Naive thymus-derived CD8-positive, alpha-beta T cell (primary cell): ENCODE results near the gene SH3RF2. TPM values are rescaled to one million over a fixed set of nuclear protein-coding genes. Genes with fewer than 3 reads are reported as not detected.

Experiments used
- ATAC-seq, 2 donors: fragments of 150-1000 bp; cut with Tn5 transposase in 1 of 2; sonication (Bioruptor Pico), chemical (Tn5 transposase) in 1 of 2; 1 replicate in 1 of 2; 2 replicates in 1 of 2; pipeline ENCODE4 v1.10.0; 2021; ENCODE audit warnings: mild to moderate bottlenecking in 2 of 2, moderate library complexity in 2 of 2
- POLR2A ChIA-PET: fragments of 350-600 bp; sonication (Branson Sonifier 250); formaldehyde crosslinking; loops from one replicate; lab custom pipeline; 2021; ENCODE audit warnings: antibody characterized with exemption; lab: Charles Lee
- DNase-seq, 10 donors: peaks; one replicate each; pipeline versions ENCODE4 v3.0.0 to v3.0.0-alpha.2; 2020 to 2022
- H3K27ac Mint-ChIP-seq, 10 donors: one replicate each; pipeline ENCODE4 v1.8.0; 2020 to 2022; ENCODE audit warnings: mild to moderate bottlenecking in 10 of 10, mixed read lengths in 10 of 10, moderate library complexity in 4 of 10, inconsistent platforms in 1 of 10
- H3K27me3 Mint-ChIP-seq, 5 donors: one replicate each; pipeline ENCODE4 v1.8.0; 2021 to 2022; ENCODE audit warnings: mixed read lengths in 5 of 5
- H3K36me3 Mint-ChIP-seq, 3 donors: one replicate each; pipeline ENCODE4 v1.8.0; 2020 to 2022; ENCODE audit warnings: mixed read lengths in 3 of 3, mild to moderate bottlenecking in 2 of 3, inconsistent platforms in 1 of 3
- H3K4me1 Mint-ChIP-seq, 4 donors: one replicate each; pipeline ENCODE4 v1.8.0; 2021 to 2022; ENCODE audit warnings: mixed read lengths in 4 of 4
- H3K4me3 Mint-ChIP-seq, 10 donors: one replicate each; pipeline ENCODE4 v1.8.0; 2020 to 2022; ENCODE audit warnings: mild to moderate bottlenecking in 10 of 10, mixed read lengths in 10 of 10, moderate library complexity in 6 of 10, inconsistent platforms in 1 of 10
- H3K9me3 Mint-ChIP-seq, 9 donors: one replicate each; pipeline ENCODE4 v1.8.0; 2020 to 2022; ENCODE audit warnings: mixed read lengths in 9 of 9, mild to moderate bottlenecking in 3 of 9, inconsistent platforms in 1 of 9, moderate library complexity in 1 of 9
- polyA plus RNA-seq, 3 donors: library from polyadenylated mRNA; unstranded; fragments of 300-500 nt; fragmentation: Illumina TruSeq; gene quantifications; one replicate each; pipeline ENCODE4 v1.2.3, GENCODE V29; 2021
- total RNA-seq, 8 experiments: library from RNA in 2 of 8; stranded (reverse) in 2 of 8; gene quantifications; one replicate each; pipeline ENCODE4 v1.2.3 and lab custom pipeline; 2021 to 2026

SH3RF2 gene
- total and polyA plus RNA-seq, 5 experiments from 2014 or later = not detected

DNA sequence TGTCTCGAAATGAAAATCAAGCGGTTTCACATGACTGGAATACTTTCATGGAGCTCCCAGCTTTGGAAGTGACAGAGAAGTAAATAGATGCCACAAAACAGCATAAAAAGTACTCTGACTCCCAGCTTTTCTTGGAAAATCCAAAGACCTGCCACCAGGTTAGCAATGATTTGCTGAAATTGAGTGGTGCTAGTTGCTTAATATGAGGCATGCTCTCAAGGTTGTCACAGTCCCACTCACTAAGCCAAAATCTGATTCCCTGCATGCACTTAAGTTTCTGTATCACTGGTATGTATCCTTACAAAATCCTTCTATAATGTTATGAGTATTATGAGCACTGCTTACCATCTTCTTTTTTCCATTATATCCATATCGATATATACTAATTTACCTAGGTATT is 13.0 kb upstream of the SH3RF2 start:
- POLR2A ChIA-PET = no interaction called here
- Mint-ChIP-seq H3K4me1 (peaks cover 0 to 1% (median 0%) of the 10 kb centered on the region in 4 donors), H3K4me3 (no peak overlapping the region), H3K36me3 (no peaks in the 10 kb centered on the region), H3K9me3 (peaks cover 0 to 4% (median 0%) of the 10 kb centered on the region in 9 donors), H3K27me3 (peaks cover 0 to 9% (median under 1%) of the 10 kb centered on the region in 5 donors), H3K27ac (no peak overlapping the region)
- no peak for ATAC-seq
- DNase-seq = no peak

DNA sequence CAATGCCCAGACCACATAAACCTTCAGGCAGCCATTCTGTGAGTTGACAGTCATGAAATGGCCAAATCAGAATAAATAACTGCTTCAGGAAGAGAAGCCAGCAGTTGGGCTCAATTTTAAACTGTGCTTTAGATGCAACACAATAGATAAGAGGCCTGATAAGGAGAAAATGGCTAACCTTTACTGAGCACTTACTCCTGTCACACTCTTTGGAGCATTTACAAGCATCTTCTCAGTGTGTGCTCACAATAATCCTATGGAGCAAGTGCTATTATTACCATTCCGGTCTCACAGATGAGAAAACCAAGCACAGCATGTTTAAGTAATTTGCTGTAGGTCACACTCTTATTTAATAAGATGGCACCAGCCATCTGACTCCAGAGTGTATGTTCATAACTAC is 11.5 kb upstream of the SH3RF2 start:
- ATAC-seq (no peak), DNase-seq (no peak)
- Mint-ChIP-seq H3K4me1 (peaks cover 0 to 1% (median 0%) of the 10 kb centered on the region in 4 donors), H3K9me3 (peaks cover 0 to 1% (median 0%) of the 10 kb centered on the region in 9 donors), H3K36me3 (no peaks in the 10 kb centered on the region), H3K27ac (no peak overlapping the region), H3K27me3 (peaks cover 0 to 4% (median 2%) of the 10 kb centered on the region in 5 donors), H3K4me3 (no peak overlapping the region)
- POLR2A ChIA-PET = no interaction called here

DNA sequence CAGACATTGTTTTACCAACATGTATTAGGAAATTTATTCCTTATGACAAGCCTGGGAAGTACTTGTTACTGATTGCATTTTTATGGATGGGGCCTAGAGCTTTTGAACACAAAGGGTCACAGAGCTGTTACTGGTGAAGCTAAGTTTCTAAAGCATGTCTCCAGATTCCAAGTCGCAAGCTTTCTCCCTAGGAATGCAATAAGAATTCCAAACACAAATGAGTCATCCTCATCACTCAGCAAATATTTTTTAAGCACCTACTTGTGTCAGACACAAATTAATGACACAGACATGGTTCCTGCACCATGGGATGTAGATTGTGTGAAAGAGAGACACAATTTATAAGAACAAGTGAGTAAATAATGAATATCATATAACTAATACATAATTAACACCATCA is 11.0 kb upstream of the SH3RF2 start:
- POLR2A ChIA-PET = no interaction called here
- H3K4me1 Mint-ChIP-seq = peaks cover 0 to 1% (median 0%) of the 10 kb centered on the region in 4 donors
- no peaks in the 10 kb centered on the region for H3K36me3 Mint-ChIP-seq
- DNase-seq (no peak), ATAC-seq (no peak)
- no peak overlapping the region for H3K27ac Mint-ChIP-seq
- H3K9me3 Mint-ChIP-seq = peaks cover 0 to 1% (median 0%) of the 10 kb centered on the region in 9 donors
- no peak overlapping the region for H3K4me3 Mint-ChIP-seq
- H3K27me3 Mint-ChIP-seq = peaks cover 0 to 4% (median 2%) of the 10 kb centered on the region in 5 donors

DNA sequence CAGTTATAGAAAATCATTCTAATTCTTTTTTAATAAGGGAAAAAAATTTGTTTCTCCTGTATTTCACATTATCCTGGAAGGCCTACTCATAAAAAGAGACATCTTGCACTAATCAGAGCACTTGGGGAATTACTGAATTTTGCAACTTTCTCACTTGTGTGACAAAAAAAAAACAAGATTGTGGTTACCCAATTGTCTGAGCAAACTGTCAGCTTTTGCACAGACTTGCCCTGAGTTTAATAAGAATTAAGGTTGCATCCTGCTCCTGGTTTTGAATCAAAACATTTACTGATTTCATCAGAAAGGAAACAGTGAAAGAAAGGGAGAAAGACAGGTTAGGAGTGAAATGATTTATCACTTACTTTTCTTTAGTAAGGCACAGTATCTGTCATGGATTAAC is 10.6 kb upstream of the SH3RF2 start:
- no peak overlapping the region for H3K27ac Mint-ChIP-seq
- peaks cover 0 to 4% (median 2%) of the 10 kb centered on the region in 5 donors for H3K27me3 Mint-ChIP-seq
- H3K4me1 Mint-ChIP-seq = peaks cover 0 to 1% (median 0%) of the 10 kb centered on the region in 4 donors
- POLR2A ChIA-PET = no interaction called here
- H3K4me3 Mint-ChIP-seq = no peak overlapping the region
- H3K36me3 Mint-ChIP-seq = no peaks in the 10 kb centered on the region
- H3K9me3 Mint-ChIP-seq = peaks cover 0 to 1% (median 0%) of the 10 kb centered on the region in 9 donors
- ATAC-seq (no peak), DNase-seq (no peak)

DNA sequence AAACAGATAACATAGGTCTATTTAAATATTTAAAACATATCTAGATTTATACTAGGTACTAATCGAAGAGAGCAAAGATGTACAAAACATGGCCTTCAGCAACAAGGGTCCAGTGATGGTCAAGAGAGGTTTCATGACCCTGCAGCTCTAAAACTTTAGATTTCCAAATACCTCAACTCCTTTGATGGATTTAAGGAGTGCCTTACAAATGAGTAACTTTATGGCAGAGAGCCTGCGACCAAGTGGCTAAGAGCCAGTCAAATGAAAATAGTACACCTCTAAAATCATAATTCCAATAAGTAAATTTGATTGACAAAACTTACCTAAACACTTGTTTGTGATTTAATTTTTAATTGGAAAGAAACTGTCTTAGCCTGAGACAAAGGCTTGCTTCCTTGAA is 4.7 kb upstream of the SH3RF2 start:
- ATAC-seq = no peak
- Mint-ChIP-seq H3K36me3 (no peaks in the 10 kb centered on the region), H3K4me3 (no peak overlapping the region), H3K9me3 (peaks cover 0 to 8% (median 0%) of the 10 kb centered on the region in 9 donors), H3K27ac (no peak overlapping the region), H3K4me1 (peaks cover 3 to 6% (median 4%) of the 10 kb centered on the region in 4 donors), H3K27me3 (peaks cover 11 to 41% (median 14%) of the 10 kb centered on the region in 5 donors)
- DNase-seq = no peak
- POLR2A ChIA-PET = no interaction called here

DNA sequence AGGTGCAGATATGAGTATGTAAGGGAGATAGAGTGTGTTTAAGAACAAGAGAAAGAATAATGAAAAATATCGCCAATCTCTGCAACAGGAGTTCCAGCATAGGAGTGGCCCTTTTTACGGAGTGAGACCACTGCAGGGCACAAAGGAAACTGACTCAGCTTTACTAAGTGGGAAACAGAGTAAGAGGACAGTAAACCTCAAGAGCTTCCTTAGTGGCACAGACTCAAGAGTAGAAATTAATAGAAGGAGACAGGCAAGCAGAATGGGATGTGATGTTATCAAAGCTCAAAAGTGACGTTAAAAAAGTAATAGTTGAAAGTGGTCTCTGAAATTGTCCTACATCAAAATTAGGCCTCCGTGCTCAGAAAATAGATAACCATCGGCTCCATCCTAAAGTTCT is 2.1 kb upstream of the SH3RF2 start:
- Mint-ChIP-seq H3K9me3 (peaks cover 0 to 8% (median 0%) of the 10 kb centered on the region in 9 donors), H3K4me1 (peaks cover 3 to 6% (median 4%) of the 10 kb centered on the region in 4 donors)

DNA sequence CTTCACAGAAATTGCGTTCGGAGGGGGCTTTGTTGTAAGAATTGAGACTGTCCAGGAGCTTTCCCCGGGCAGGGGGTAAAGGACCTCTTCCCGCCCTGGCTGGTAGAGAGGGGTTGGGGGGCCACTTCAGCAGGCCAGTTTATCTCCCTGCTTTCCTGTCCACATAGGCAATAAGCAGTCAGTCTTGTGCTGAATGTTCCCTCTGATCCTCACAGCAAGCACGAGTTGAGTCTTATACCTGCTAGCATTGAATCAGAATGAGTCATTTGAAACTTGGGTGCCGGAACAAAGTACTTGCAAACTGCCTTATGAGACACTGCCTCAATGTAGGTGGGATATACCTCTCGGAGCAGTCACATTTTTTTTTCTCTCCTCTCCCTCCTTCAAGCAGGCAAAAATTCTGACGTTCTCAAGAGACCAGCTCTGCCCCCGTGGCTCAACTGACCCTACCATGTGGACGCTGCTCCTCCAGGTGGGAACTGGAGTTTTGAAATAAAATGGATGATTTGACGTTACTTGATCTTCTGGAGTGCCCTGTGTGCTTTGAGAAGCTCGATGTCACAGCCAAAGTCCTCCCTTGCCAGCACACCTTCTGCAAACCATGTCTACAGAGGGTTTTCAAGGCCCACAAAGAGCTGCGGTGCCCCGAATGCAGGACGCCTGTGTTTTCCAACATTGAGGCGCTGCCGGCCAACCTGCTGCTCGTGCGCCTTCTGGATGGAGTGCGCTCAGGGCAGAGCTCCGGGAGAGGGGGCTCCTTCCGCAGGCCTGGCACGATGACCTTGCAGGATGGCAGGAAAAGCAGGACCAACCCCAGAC is 1.3 kb downstream of the SH3RF2 start:
- H3K9me3 Mint-ChIP-seq = peaks cover 0 to 1% (median 0%) of the 10 kb centered on the region in 9 donors
- ATAC-seq (no peak), DNase-seq (no peak)
- H3K27ac Mint-ChIP-seq = no peak overlapping the region
- H3K36me3 Mint-ChIP-seq = no peaks in the 10 kb centered on the region
- H3K4me3 Mint-ChIP-seq = no peak overlapping the region
- H3K4me1 Mint-ChIP-seq = peaks cover 3 to 6% (median 4%) of the 10 kb centered on the region in 4 donors
- peaks cover 18 to 54% (median 31%) of the 10 kb centered on the region in 5 donors for H3K27me3 Mint-ChIP-seq
- POLR2A ChIA-PET = no interaction called here

More for the DNA sequence above, 2.1 kb upstream of the SH3RF2 start:
- no peak overlapping the region for H3K27ac Mint-ChIP-seq
- H3K4me3 Mint-ChIP-seq = no peak overlapping the region
- H3K36me3 Mint-ChIP-seq = no peaks in the 10 kb centered on the region
- no peak for ATAC-seq
- peaks cover 16 to 48% (median 26%) of the 10 kb centered on the region in 5 donors for H3K27me3 Mint-ChIP-seq
- POLR2A ChIA-PET = interaction anchor here (0.8 kb wide), 1 partner anchor 10 kb away, joined by 3 read pairs; no protein-coding TSS in a partner anchor
- DNase-seq = no peak

DNA sequence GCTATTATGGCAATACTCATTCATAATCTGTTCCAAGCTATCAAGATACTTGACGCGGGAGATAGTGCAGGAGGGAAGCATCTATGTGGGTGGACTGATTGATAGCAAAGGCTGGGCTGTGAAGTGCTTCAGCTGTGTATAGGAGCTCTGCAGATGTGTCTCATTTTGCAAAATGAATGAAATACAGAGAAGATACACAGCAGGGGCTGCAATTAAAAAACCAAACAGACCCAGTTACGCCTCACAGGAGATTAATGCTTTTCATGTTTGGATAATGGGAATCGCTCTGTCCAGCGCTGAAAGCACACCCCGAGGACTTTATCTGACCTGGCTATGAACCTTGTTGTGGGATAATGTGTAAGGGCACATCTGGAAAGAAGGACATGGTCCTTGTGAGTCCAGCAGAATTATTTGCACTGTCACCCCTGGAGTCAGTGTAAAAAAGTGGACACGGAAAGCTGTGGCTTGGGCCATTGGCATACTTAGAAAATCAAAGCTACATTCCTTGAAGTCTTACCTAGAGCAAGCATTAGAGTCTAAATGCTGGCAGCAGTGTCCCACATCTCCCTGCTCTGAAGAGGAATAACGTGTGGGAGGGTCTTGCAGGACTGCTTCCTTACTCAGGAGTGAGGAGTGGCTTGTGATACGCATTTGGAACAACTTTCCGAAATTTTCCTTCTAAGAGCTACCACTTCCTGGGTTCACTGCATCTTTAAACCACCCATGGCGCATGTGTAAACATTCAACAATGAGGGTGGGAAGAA is 2.6 kb downstream of the SH3RF2 start:
- peaks cover 3 to 6% (median 4%) of the 10 kb centered on the region in 4 donors for H3K4me1 Mint-ChIP-seq
- no peak overlapping the region for H3K4me3 Mint-ChIP-seq
- no peaks in the 10 kb centered on the region for H3K36me3 Mint-ChIP-seq
- H3K27me3 Mint-ChIP-seq = peaks cover 18 to 48% (median 31%) of the 10 kb centered on the region in 5 donors
- H3K9me3 Mint-ChIP-seq = no peaks in the 10 kb centered on the region
- DNase-seq (no peak), ATAC-seq (no peak)
- no peak overlapping the region for H3K27ac Mint-ChIP-seq
- POLR2A ChIA-PET = no interaction called here

DNA sequence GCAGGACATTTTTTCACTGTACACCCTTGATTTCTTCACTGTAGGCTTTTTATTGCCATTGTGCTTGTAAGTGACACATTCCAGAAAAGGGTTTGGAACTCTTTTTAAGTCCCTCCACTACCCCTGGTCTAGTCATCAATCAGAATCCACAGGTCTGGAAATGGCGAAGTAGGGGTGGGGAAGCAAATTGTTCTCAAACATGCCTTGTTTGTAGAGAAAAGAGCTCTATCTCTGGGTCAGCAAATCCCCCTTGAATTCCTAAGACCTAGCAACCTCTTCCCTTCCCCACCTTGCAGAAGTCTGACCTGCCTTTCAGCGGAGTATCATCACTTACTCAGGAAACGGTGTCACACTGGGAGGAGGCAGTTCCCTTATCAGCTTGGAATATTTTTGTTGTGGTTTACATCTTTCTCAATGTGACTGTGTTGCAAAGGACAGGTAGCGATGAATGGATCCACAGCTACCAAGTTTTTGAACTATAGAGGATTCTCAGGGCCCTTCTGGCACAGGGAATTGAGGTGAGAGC is 3.2 kb downstream of the SH3RF2 start:
- Mint-ChIP-seq H3K4me3 (no peak overlapping the region), H3K9me3 (no peaks in the 10 kb centered on the region), H3K4me1 (peaks cover 3 to 6% (median 4%) of the 10 kb centered on the region in 4 donors), H3K27ac (no peak overlapping the region), H3K27me3 (peaks cover 16 to 46% (median 31%) of the 10 kb centered on the region in 5 donors), H3K36me3 (no peaks in the 10 kb centered on the region)
- POLR2A ChIA-PET = no interaction called here
- ATAC-seq (no peak), DNase-seq (no peak)

DNA sequence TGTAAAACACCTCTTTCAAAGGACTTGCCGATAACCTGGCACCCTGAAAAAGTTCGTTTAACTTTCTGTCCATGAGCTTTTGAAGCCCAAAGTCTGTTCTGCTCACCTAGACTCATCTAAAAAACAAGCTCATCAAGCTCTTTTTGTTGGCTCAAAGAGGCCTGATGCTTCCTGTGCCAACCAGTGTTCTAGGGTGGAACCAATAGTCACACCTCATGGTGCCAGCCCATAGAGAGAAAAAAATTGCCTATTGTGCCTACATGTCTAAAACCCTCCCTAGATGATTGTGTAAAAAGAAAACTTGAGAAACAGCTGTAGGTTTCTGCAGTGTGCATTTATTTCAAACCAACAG is 4.7 kb downstream of the SH3RF2 start:
- POLR2A ChIA-PET = no interaction called here
- H3K27ac Mint-ChIP-seq = no peak overlapping the region

DNA sequence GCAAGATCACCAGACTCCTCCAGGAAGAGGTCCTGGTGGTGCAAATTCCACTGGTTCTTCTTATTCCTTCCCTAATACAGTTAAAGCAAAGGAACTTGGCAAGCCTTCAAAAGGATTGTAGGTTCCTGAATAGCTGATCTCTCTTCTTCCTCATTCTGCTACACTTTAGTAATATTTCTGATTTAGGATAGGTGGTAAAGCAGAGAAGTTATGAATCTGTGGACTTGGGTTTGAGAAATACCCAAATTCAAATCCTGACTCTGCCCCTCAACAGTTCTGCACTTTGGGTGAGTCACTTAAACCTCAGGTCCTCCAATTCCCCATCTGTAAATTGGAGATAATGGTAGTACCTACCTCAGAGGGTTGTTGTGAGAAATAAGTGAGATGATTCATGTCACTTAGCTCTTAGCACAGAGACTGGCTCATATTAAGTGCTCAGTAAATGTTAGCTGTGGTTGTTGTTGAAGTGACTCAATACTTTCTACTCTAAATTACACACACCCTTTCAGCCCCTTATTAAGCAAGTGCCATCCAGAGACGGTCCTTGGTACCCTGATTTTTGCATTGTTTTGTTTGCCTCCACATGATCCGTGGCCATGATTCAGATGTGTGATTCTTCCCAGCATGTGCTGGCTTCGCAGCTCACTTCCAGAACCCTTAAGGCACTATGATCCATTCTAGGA is 5.2 kb downstream of the SH3RF2 start:
- H3K9me3 Mint-ChIP-seq = no peaks in the 10 kb centered on the region
- H3K36me3 Mint-ChIP-seq = no peaks in the 10 kb centered on the region
- peaks cover 8 to 40% (median 22%) of the 10 kb centered on the region in 5 donors for H3K27me3 Mint-ChIP-seq
- POLR2A ChIA-PET = no interaction called here
- no peak for ATAC-seq
- DNase-seq = no peak
- H3K27ac Mint-ChIP-seq = no peak overlapping the region
- no peak overlapping the region for H3K4me3 Mint-ChIP-seq
- peaks cover 0 to 1% (median 0%) of the 10 kb centered on the region in 4 donors for H3K4me1 Mint-ChIP-seq

More for the DNA sequence above, 4.7 kb downstream of the SH3RF2 start:
- H3K27me3 Mint-ChIP-seq = peaks cover 11 to 40% (median 23%) of the 10 kb centered on the region in 5 donors
- no peaks in the 10 kb centered on the region for H3K36me3 Mint-ChIP-seq
- no peak overlapping the region for H3K4me3 Mint-ChIP-seq
- H3K4me1 Mint-ChIP-seq = peaks cover 3 to 5% (median 4%) of the 10 kb centered on the region in 4 donors
- no peaks in the 10 kb centered on the region for H3K9me3 Mint-ChIP-seq
- DNase-seq (no peak), ATAC-seq (no peak)

DNA sequence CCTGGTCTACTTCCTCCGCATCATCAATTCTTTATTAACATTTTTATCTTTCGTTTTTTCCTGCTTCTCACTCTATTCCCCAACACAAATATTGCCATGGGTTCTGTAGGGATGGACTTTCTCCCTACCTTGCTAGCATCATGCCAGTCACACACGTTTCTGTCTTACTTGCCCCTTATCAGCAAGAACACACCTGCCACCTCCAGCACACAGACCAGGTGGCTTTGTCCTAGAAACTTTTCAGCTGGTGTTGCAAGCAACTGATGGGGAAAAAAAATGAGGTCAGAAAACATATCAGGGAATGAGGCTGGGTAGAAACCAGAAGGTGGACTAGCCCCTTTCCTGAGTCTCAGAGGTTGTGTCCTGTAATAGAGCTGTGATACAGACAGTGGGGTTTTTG is 5.8 kb downstream of the SH3RF2 start:
- Mint-ChIP-seq H3K4me1 (no peaks in the 10 kb centered on the region), H3K36me3 (no peaks in the 10 kb centered on the region), H3K27me3 (peaks cover 4 to 40% (median 19%) of the 10 kb centered on the region in 5 donors), H3K4me3 (no peak overlapping the region), H3K9me3 (no peaks in the 10 kb centered on the region), H3K27ac (peak overlapping the region in 1 of 10 donors; percentile 64)
- POLR2A ChIA-PET = no interaction called here
- ATAC-seq (no peak), DNase-seq (no peak)
